Bronchial epithelial cell (primary cell): ENCODE data around the gene NCL. TPM values are rescaled to one million over a fixed set of nuclear protein-coding genes. Genes with fewer than 3 reads are reported as not detected.
"Not testable (repeated sequence)": the region's sequence is repeated elsewhere in the genome, so short reads cannot be mapped to it uniquely, and the experiment has no call there.

ENCODE experiments used
- DNase-seq: peaks from one replicate; pipeline ENCODE4 v3.0.0-alpha.2; 2010; ENCODE audit warnings: low read depth
- FAIRE-seq: peaks from 2 replicates; lab custom pipeline; 2011; peaks lifted over from hg19 to GRCh38; lab: Jason Lieb, UNC
- H3K27me3 ChIP-seq: 2 replicates; pipeline ENCODE4 v1.5.1; 2011; ENCODE audit warnings: low read length; ENCODE audit not compliant: control insufficient read depth, insufficient read depth
- H3K36me3 ChIP-seq: 2 replicates; pipeline ENCODE4 v1.5.1; 2011; ENCODE audit warnings: low read length; ENCODE audit not compliant: control insufficient read depth, insufficient read depth
- H3K4me3 ChIP-seq: 2 replicates; pipeline ENCODE4 v1.5.1; 2011; ENCODE audit warnings: mild to moderate bottlenecking, low read depth, low read length, control low read depth
- CTCF ChIP-seq: IDR thresholded peaks from 2 replicates; pipeline ENCODE4 v1.5.1; 2011; ENCODE audit warnings: mild to moderate bottlenecking, moderate library complexity, low read length, control low read depth, inconsistent platforms; ENCODE audit not compliant: insufficient read depth, severe bottlenecking
- total RNA-seq: library from RNA; depleted of rRNA; stranded (reverse); fragments of >200 nt; gene quantifications from 2 replicates; pipeline ENCODE4 v1.2.1, GENCODE V29; 2014

The NCL gene
- total RNA-seq, 1 donor from 2014 or later = 134 TPM

- Histone ChIP-seq H3K4me3 (no peak overlapping the region), H3K36me3 (no peaks in the 10 kb centered on the region), H3K27me3 (no peaks in the 10 kb centered on the region)
- DNase-seq (no peak), FAIRE-seq (no peak)
- no peak for TF ChIP-seq CTCF
These were observed 27.3 kb downstream of the NCL start for GRCh38 chr2:231436957-231437356.

GRCh38 chr2:231433990-231434389 lies 30.3 kb downstream of the NCL start:
- Histone ChIP-seq H3K36me3 (no peaks in the 10 kb centered on the region), H3K27me3 (no peaks in the 10 kb centered on the region), H3K4me3 (no peak overlapping the region)
- FAIRE-seq = no peak
- no peak for DNase-seq
- TF ChIP-seq CTCF = no peak

GRCh38 chr2:231431606-231432005 lies 32.7 kb downstream of the NCL start:
- Histone ChIP-seq H3K4me3 (no peak overlapping the region), H3K27me3 (no peaks in the 10 kb centered on the region), H3K36me3 (no peaks in the 10 kb centered on the region)
- DNase-seq = no peak
- no peak for FAIRE-seq
- no peak for TF ChIP-seq CTCF

- FAIRE-seq, H3K36me3 ChIP-seq, H3K27me3 ChIP-seq, DNase-seq, H3K4me3 ChIP-seq: not testable (repeated sequence)
These were observed 33.8 kb downstream of the NCL start for GRCh38 chr2:231430437-231430836.

GRCh38 chr2:231429901-231430300 lies 34.4 kb downstream of the NCL start:
- no peak overlapping the region for H3K4me3 ChIP-seq
- FAIRE-seq = no peak
- H3K27me3 ChIP-seq = no peaks in the 10 kb centered on the region
- no peak for TF ChIP-seq CTCF
- no peaks in the 10 kb centered on the region for H3K36me3 ChIP-seq
- DNase-seq = no peak

- no peak for DNase-seq
- Histone ChIP-seq H3K4me3 (no peak overlapping the region), H3K27me3 (no peaks in the 10 kb centered on the region), H3K36me3 (no peaks in the 10 kb centered on the region)
- FAIRE-seq = no peak
- TF ChIP-seq CTCF = no peak
These were observed 35.1 kb downstream of the NCL start for GRCh38 chr2:231429152-231429551.
